ENCODE measurements around the gene ATN1.

DNA sequence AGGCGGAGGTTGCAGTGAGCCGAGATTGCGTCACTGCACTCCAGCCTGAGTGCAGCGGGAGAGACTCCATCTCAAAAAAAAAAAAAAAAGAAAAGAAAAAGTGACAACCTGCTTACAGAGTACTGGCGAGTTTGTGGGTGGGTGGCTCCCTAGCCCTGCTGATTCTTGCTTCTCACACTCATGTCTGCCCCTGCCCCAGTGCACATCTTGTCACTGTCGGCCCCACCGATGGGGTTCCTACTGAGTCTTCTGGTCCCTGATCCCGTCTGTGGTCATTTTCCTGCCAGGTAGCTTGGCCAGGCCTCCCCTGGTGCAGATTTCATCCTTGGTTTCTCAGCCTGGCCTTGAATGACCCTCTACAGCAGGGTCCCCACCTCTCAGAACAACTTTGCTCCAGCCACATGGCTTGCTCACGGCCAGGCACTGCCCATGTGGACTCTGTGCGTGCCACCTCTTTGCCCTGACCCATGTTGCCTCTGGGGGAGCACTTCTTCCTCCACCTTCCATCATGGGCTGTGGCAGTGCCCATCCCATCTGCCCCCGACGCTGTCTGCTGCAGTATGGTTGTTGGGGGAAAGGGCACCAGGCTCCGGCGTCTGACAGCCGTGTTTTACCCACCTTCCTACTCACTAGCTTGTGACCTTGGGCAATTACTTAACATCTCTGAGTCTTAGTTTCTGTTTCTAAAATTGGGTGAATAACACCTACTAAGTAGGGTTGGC is 21.3 kb downstream of the ATN1 start:
- TF ChIP-seq POLR2A (IDR thresholded peaks at IDR 0.05) = no peak
- TF ChIP-seq, protein P1, sequence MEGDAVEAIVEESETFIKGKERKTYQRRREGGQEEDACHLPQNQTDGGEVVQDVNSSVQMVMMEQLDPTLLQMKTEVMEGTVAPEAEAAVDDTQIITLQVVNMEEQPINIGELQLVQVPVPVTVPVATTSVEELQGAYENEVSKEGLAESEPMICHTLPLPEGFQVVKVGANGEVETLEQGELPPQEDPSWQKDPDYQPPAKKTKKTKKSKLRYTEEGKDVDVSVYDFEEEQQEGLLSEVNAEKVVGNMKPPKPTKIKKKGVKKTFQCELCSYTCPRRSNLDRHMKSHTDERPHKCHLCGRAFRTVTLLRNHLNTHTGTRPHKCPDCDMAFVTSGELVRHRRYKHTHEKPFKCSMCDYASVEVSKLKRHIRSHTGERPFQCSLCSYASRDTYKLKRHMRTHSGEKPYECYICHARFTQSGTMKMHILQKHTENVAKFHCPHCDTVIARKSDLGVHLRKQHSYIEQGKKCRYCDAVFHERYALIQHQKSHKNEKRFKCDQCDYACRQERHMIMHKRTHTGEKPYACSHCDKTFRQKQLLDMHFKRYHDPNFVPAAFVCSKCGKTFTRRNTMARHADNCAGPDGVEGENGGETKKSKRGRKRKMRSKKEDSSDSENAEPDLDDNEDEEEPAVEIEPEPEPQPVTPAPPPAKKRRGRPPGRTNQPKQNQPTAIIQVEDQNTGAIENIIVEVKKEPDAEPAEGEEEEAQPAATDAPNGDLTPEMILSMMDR (IDR thresholded peaks at IDR 0.05) = no peak
- no peak for TF ChIP-seq POLR2AphosphoS5 (IDR thresholded peaks at IDR 0.05)

Measured in prostate gland (tissue), 2 donors.